WI38 (cell line): ENCODE results near the gene NEO1.

Source experiments
- H3K4me3 ChIP-seq: 2 replicates; pipeline ENCODE4 v1.5.1; 2011; ENCODE audit warnings: low read depth, mild to moderate bottlenecking, control low read depth, low read length
- CTCF ChIP-seq: IDR thresholded peaks from 2 replicates; pipeline ENCODE4 v1.5.1; 2012; ENCODE audit warnings: low read depth, mild to moderate bottlenecking, control low read depth, low read length

The NEO1 gene

GRCh38 chr15:73009066-73010056 lies 42.9 kb upstream of the NEO1 start:
- H3K4me3 ChIP-seq, result no peak overlapping the region
- no peak for TF ChIP-seq CTCF

GRCh38 chr15:73010154-73011152 lies 41.8 kb upstream of the NEO1 start:
- no peak overlapping the region for H3K4me3 ChIP-seq
- no peak for TF ChIP-seq CTCF

- no peak overlapping the region for H3K4me3 ChIP-seq
- TF ChIP-seq CTCF, result no peak
Observed at GRCh38 chr15:73014904-73015303, 37.4 kb upstream of the NEO1 start.

- no peak for TF ChIP-seq CTCF
- no peak overlapping the region for H3K4me3 ChIP-seq
Observed at GRCh38 chr15:73015493-73015892, 36.8 kb upstream of the NEO1 start.

- TF ChIP-seq CTCF, result no peak
- H3K4me3 ChIP-seq, result no peak overlapping the region
Observed at GRCh38 chr15:73017987-73018386, 34.3 kb upstream of the NEO1 start.

GRCh38 chr15:73019154-73019553 lies 33.1 kb upstream of the NEO1 start:
- TF ChIP-seq CTCF, result no peak
- H3K4me3 ChIP-seq, result no peak overlapping the region
